HG03558 (cell line): ENCODE measurements around the gene RNF150.
"Not testable (repeated sequence)": the region's sequence is repeated elsewhere in the genome, so short reads cannot be mapped to it uniquely, and the experiment has no call there.

Experiments
- ATAC-seq: cut with Tn5 transposase; IDR thresholded peaks from one replicate; pipeline ENCODE4 v1.9.1; 2021; ENCODE audit warnings: moderate number of reproducible peaks; ENCODE audit not compliant: unreplicated experiment; ENCODE audit errors: extremely low read depth

RNF150 gene

DNA sequence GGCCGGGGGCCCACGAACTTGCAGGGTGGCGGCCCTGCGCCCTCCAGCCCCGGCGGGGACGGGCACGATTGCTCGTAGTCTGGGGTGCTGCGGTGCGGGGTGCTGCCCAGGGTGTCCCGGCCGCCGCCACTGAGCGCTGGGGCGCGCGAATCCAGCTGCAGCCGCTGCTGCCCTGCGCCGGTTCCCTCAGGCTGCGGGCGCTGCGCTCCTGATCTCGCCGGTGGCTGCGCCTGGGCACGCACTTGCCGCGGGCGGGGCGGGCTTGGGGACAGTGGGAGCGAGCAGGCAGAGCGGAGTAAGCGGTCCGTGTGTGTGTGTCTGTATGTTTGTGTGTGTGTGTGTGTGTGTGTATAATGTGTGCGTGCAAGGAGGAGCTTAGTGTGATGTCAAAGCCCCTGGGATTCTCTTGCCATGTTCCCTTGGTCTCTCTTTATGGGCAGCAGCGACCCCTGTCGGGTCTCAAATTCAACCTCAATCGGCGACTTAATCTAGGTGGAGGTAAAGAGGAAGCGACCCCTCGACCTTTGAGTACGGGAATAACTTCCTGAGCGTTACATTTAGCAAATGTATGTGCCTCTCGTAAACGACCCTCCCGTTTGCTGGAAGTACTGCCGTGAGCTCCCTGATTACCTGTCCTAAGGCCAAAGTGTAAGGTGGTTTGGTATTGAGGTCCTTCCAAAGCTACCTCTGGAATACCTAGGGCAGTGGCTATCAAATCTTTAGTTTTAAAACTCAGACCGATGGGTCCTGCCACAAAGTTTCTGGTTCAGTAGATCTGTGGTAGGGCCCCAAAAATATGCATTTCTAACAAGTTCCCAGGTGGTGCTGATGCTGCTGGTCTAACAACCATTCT is at the start of gene RNF150:
RNF150 (minus strand) TSS at position 324 of the 853 bp plus-strand sequence.
- ATAC-seq = no peak

DNA sequence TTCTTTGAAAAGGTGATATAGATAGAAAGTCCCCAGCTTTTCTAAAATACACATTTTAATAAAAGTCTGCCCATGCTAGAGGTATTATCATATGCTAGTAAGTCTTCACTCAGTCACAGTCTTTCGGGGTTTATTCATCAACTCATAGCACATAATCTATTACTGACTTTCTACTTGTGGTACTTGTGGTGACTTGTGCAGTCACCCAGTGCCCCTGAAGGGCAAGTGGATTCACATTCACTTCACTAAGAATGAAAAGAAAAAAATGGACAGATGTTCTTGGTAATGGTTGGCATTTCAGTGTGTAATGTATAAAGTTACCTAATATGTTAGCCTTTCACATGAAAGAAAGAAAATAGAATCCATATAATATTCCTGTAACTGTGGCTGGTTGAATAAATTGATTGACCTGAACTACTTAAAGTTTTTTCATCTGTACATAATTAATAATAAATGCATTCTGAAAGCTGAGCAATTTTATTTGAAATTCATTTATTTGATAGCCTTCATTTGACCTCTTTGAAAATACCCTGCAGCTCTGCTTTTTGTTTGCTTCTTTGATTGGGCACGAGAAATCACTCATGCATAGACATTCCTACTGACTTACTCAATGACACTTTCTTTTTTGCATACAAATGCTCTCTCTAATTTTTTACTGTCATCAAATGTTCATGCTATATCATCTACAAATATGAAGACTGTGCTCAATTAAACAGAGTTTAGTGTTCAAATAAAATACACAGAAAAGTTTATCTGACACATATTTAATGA is 47.9 kb upstream of the RNF150 start:
- ATAC-seq = peak; percentile 84

DNA sequence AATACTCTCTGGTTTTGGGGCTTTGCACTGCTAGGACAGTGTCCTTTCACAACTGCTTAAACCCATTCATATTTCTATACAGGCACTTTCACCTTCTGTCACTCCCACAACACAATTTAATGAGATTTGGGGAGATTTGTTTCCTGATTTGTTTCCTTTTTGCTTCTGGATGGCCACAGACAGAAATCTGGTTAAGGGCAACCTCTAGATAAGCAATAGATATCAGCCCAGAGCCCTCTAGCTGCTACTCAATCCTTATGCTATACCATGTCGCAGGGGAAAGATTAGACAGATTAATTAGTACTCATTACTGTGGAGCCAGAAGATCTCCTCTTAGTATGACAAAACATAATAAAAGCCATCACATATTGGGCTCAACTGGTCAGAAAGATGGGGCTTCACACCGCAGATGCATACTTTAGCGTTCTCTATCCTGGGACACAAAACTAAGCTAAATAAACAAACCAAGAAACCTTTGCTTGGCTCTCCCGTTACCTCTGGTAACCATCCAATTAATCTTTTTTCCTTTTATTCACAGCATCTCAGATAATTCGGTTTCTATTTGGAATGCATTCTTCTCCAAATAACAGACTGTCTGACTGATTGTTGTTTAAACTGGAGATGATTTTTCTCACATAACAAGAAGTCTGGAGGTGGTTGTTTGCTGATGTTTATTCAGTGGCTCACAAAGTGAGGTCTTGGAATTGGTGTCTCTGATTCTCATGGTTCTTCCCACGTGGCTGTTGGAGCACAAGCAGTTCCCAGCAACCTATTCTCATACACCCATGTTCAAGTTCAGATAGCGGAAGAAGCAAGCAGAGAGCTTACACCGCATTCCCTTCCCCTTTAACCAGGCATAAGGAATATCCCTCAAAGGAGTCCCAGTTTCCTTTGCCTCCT is 46.5 kb upstream of the RNF150 start:
- no peak for ATAC-seq

DNA sequence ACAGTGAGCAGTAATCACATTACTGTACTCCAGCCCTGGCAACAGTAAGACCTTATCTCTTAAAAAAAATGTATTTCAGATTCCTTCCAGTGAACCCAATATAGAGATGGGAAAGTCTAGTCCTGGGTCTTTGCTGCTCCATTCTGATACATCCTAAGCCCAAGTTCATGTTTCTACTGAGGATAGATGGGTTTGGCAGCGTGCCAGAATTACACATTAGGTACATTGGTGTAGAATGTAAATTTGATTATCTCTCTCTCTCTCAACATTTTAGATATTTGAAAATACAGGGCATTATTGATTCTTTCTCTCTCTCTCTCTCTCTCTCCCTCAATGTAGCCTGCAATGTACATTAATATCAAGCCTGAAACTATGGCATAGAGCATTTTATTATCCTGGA is 43.9 kb upstream of the RNF150 start:
- no peak for ATAC-seq

DNA sequence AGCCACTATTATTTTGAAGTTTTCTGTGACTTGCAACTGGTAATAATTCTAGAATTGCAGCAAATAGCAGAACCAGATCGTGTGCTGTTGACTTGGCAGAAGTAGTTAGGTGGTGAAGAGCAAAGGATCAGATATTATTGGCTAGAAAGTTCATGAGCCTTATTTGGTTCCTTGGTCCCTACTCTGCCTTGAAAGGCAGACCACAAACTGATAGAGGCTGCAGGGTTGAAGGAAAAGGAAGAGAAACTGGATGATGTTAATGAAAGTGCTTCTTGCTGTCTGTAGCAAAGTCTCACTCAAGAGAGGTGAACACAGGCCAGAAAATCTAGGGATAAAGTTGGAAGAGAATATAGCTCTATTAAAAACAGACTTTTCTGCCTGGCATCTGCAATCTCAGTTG is 41.2 kb upstream of the RNF150 start:
- no peak for ATAC-seq

DNA sequence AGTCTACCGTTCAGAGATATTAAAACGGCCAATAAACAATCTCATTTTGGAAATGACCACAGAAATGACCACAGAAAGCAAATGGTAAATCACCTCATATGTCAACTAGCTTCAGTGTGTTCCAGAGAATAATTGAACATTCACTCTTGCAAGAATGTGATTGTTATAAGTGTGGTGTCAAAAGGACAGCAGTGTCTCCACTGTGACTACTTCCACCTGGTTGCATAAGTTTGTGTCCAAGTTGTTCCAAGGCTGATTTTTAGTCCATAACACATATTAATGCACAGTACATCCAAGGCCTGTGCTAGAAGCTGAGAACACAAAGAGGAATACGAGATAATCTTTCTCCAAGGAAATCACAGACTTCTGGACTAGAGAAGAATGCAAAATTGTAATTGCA is 37.4 kb upstream of the RNF150 start:
- no peak for ATAC-seq

DNA sequence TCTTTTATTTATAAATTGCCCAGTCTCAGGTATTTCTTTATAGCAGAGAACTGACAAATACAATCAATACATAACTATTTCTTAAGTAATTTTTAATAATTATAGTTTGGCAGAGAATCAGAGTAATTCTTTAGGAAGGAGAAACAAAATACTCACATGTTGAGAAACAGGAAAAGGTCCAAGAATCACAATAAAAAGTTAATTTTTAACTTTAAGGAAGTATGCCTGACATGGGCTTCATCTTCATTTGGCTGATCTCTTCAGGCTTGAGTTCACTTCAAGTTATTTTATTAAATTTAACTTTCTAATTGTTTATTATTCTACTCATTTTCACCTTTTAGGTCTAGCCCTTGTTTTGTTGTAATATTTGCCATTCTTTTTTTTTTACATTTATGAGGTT is 36.1 kb upstream of the RNF150 start:
- ATAC-seq = no peak

DNA sequence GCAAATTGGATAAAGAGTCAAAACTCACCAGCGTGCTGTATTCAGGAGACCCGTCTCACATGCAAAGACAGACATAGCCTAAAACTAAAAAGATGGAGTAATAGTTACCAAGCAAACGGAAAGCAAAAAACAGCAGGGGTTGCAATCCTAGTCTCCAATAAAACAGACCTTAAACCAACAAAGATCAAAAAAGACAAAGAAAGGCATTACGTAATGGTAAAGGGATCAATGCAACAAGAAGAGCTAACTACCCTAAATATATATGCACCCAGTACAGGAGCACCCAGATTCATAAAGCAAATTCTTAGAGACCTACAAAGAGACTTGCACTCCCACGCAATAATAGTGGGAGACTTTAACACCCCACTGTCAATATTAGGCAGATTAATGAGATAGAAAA is 31.7 kb upstream of the RNF150 start:
- not testable (repeated sequence) for ATAC-seq

DNA sequence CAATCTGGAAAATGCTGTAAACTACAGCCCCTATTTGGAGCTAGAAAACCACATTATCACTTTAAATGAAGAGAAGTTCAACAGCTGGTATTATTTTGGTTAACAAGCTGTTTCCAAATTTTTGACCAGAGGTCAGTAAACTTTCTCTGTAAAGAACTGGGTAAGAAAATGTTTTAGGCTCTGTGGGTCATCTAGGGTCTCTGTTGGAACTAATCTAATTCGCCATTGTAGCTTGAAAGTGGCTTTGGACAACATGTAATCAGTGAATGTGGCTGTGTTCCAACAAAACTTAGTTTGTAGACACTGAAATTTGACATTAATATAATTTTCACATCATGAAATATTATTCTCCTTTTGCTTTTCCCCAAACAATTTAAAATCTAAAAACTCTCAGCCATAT is 25.8 kb upstream of the RNF150 start:
- no peak for ATAC-seq

DNA sequence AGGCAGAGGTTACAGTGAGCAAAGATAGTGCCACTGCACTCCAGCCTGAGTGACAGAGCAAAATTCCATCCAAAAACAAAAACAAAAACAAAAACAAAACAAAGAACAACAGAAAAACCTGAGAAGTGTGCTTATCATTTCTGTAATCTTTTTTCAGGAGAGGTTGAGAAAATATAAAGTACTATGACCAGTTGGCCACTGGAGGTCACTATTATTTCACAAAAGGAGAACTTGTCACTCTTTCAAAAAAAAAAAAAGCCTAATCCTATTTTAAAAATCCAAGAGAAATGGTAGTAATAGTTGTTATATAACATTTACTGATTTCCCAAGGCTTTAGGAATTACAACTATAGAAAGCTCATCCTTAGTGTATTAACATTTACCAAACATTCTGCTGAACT is 24.9 kb upstream of the RNF150 start:
- ATAC-seq = no peak

DNA sequence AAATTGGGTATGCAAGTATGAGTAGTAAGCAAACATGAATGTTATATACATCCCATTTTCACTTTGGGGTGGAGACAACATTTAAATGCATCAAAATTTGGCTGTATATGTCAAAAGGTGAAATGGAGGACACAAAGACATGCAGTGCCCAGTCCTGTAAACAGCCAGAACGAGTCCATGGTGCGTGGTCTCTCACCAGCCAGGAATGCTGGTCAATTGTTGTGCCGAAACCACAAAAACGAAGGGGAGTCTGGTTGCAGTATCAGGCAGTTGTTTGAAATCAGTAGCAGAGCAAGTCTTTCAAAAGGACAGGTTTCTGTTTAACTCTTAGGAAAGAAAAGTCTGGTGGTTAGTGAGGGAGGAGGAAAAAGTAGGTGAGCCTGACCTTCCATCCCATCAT is 22.3 kb upstream of the RNF150 start:
- ATAC-seq = no peak

DNA sequence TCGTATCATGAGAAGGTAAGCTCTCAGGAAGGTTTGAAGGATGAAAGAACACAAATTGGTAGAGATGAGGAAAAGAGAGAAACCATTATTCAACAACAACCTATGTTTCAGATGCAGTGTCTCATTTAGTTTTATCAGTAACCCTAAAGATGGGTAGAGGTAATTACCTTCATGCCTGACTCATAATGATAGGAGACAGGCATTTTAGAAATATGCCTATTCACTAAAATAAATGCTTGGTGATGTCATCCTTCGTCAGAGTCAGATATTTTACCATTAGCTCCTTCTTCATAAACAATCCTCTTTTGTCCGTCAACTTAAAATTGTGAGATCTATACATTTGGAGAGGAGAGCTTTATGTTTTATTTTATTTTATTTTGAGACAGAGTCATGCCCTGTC is 21.5 kb upstream of the RNF150 start:
- ATAC-seq = no peak

DNA sequence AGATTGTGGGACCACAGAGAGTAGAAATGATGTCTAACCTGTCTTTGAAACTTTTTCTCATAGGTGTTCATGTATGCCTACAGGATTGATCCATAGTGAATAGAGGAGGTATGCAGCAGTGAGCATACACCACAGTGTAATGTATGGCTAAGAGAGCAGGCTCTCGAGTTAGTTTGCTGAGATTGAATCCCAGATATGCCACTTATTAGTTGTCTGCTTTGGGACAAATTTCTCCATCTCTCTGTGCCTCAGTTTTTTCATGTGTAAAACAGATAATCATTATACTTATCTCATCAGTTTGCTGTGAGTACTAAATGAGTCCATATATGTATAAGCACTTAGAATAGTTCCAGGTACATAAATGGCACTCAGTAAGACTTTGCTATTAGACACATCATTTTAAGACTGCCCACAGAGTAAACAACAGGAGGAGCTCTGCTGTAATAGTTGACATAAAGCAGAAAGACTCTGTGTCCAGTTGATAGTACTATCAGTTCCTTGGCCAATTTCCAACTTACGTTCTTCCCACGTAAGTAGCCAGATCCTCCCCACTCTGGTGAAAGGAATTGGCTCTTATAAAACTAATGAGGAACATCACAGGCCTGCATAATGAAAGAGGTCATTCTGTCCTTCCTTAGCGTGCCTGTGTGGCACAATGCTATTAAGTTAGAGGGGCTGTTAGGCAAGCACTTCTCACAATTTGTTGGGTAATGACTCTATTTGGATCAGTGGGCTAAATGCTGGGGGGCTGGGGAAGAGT is 20.7 kb upstream of the RNF150 start:
- ATAC-seq = no peak

DNA sequence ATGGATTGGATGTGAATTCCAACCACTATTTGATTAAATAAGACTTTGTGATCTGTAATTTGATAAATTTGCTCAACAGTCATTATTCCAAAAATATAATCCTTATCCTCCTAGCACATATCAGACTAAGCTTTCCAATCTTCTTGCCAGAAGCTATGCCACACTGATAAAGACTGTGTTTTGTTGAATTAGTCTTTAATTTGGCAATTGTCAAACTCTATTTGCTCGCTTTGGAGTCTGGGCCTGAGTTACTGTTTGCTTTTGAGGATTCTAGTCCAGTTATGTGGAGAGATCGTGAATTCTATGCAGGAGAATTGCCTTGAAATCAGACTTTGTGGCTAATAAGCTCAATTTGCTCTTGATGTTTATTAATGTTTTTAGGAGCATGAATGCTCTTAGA is 10.9 kb upstream of the RNF150 start:
- ATAC-seq = no peak

DNA sequence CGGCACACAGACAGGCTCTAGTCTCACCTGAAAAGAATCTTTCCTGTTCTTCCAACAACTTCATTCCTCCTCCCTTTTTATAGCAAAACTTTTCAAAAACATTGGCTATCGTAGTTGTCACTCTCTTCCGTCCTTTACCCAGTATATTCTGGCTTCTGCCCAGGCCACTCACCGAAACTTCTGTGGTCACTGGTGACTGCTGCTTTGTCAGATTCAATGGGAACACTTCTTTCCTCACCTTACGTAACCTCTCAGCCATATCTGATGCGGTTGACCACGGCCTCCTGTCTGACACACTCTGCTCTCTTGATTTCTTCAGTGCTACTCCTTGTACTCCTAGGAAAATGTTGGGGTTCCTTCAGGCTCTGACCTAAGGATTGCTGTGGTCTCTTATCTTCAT is 9.2 kb upstream of the RNF150 start:
- ATAC-seq = no peak

DNA sequence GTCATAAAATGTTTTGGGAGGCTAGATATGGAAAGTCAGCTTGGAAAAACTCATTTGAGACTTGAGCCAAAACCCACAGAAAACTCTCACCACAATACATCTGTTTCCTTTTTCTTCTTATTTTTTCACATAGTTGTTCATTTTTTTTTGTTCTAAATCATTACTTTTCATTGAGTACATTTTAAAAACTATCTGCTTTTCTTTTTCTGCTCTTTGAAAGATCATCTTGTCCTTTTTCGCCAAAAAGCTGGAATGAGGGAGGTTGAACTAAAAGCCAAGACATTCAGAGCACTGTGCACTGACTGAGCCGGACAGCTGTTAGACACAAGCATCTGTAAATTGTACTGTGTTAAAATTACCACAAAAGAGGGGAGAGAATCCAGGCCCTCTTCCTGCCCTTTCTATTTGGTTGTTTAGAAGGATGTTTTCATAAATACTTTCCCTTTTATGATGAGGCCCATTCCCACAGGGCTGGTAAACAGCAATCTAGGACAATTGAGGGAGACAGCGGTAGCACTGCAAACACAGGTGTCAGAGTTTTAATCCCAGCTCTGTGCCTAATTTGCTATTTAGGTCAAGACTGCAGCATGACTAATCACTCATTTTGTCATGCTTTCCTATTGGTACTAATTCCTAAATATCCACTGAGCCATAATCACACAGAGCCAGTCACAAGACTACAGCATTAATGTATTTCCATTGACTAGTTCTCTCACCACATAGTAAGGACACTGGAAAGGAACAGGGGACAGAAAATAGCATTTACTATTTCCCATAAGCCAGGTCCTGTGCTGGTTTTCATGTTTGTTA is 7.3 kb upstream of the RNF150 start:
- no peak for ATAC-seq

DNA sequence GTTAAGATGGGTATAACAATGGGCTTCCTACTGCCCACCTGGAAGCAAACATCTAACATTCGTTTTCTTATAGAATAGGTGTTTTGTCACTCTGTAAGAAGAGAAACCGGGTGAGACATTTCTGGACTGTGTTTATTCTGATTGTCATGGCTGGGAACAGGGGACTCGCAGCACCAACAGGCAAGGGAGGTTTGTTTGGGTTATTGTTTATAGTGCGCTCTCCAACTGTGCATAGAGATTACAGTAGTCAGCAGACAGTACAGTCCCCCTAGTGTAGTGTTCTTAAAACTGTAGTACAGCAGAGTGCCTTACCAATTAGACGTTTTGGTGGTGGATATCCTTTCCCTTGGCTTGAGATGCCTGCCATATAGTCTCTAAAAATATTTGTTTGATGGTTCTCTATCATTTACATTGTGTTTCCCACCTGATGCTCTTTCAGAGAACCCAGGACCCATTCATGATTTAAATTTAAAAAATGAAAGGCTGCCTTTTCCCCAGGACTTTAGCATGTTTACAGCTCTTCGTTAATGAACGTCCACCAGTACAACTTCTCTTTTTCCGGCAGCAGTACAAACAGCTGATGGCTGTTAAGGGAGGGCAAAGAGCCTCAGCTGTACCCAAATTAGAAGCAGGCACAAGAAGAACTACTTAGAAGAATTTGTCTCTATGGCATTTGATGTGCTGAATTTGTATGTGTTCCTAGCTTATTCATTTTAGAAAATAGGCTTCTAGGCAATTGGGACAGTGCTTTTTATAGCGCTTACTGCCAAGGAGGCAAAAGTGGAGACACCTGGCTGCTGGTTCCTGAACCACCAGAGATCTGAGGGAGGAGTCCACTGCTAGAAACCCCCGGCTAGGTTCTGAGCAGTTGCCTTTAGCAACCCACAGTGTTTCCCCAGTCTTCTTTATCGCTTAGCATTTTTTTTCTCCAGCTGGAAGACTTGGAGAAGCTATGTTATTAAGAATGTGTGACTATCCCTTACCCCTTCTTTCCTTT is 1.0 kb upstream of the RNF150 start:
- no peak for ATAC-seq

DNA sequence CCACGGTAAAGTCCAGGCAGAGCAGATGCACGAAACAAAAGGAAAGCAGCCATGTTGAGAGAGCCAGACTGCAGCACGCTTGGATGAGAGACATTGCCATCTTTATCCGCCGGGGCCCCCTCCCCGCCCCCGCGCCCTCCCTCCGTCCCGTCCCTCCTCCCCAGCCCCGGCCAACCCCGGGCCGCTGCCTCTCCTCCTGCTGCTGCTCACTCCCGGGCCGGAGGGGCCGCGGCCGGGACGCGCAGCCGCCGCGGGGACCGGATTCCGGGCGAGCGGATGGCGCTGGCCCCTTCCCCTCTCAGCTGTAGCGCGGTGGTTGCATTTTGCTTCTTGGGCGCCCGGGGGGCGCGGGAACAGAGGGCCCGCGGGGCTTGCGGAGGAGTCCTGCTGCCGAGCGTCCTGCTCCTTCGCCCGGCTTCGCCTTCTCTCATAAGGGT is 542 bp downstream of the RNF150 start:
- ATAC-seq = no peak
